Lung (tissue), 12 donors: ENCODE data around the gene CAPRIN2. TPM values are rescaled to one million over a fixed set of nuclear protein-coding genes. Genes with fewer than 3 reads are reported as not detected.
A peak's percentile ranks its signal among the peaks of the same experiment; 100 is the strongest.

Source experiments
- ATAC-seq: fragments of 200-7000 bp; cut with Tn5 transposase; one replicate; pipeline ENCODE4 v1.9.1; 2020; ENCODE audit warnings: moderate number of reproducible peaks; ENCODE audit not compliant: insufficient read depth, low FRiP score
- DNase-seq, 3 donors: peaks; one replicate each; pipeline ENCODE4 v3.0.0-alpha.2; 2013 to 2017
- H3K27ac ChIP-seq, 2 donors: one replicate each; pipeline ENCODE4 v1.5.1; 2013; ENCODE audit warnings: mild to moderate bottlenecking in 2 of 2, moderate library complexity in 2 of 2, control low read depth in 1 of 2, inconsistent platforms in 1 of 2, low read depth in 1 of 2, low read length in 1 of 2
- H3K27me3 ChIP-seq, 3 donors: one replicate each; pipeline ENCODE4 v1.5.1; 2013; ENCODE audit warnings: low read length in 2 of 3; ENCODE audit not compliant: control insufficient read depth in 3 of 3, insufficient read depth in 3 of 3
- H3K36me3 ChIP-seq, 4 donors: one replicate each; pipeline ENCODE4 v1.5.1; 2013; ENCODE audit warnings: low read length in 4 of 4, mild to moderate bottlenecking in 1 of 4, moderate library complexity in 1 of 4; ENCODE audit not compliant: control insufficient read depth in 4 of 4, insufficient read depth in 4 of 4
- H3K4me1 ChIP-seq, 5 donors: one replicate each; pipeline ENCODE4 v1.5.1; 2013; ENCODE audit warnings: low read length in 5 of 5, mild to moderate bottlenecking in 2 of 5, moderate library complexity in 1 of 5; ENCODE audit not compliant: control insufficient read depth in 5 of 5, insufficient read depth in 5 of 5
- H3K4me3 ChIP-seq: one replicate; pipeline ENCODE4 v1.5.1; 2013; ENCODE audit warnings: mild to moderate bottlenecking, control low read depth, moderate library complexity
- H3K9ac ChIP-seq, 2 donors: one replicate each; pipeline ENCODE4 v1.5.1; 2013; ENCODE audit warnings: low read length in 2 of 2, control low read depth in 1 of 2; ENCODE audit not compliant: insufficient read depth in 1 of 2
- H3K9me3 ChIP-seq, 4 donors: one replicate each; pipeline ENCODE4 v1.5.1; 2013; ENCODE audit warnings: low read length in 3 of 4, mild to moderate bottlenecking in 1 of 4, moderate library complexity in 1 of 4; ENCODE audit not compliant: control insufficient read depth in 4 of 4, insufficient read depth in 3 of 4
- WGBS, 2 donors: extraction: QIAGEN DNeasy Blood & Tissue Kit; methylation state at CpG; one replicate each; pipeline ENCODE4 v1.1.7; 2013; 5-methylcytosine and 5-hydroxymethylcytosine counted together
- polyA plus RNA-seq, 2 donors: library from polyadenylated mRNA; stranded (reverse); fragments of 200-250 nt; gene quantifications; one replicate each; pipeline ENCODE4 v1.2.1, GENCODE V29; 2013
- total RNA-seq, 2 donors: library from RNA; depleted of rRNA in 1 of 2; stranded (reverse); fragments of >200 nt in 1 of 2; gene quantifications; one replicate each; pipeline ENCODE4 v1.2.1, GENCODE V29; 2014 to 2021
- TF ChIP-seq, protein P1 (sequence below): IDR thresholded peaks from 2 replicates; pipeline ENCODE4 v1.5.1; 2012; ENCODE audit warnings: mild to moderate bottlenecking; ENCODE audit errors: control extremely low read depth, extremely low read depth
- donor health status: control.
- donor health status: control.
- donor health status: Bipolar disorder and iron deficiency.
- donor health status: healthy.
- donor health status: DM: yes; HTN: yes; CAD: no.

The CAPRIN2 gene
- total and polyA plus RNA-seq, 4 donors = 8.2 to 43.5 (median 16.9) TPM

DNA sequence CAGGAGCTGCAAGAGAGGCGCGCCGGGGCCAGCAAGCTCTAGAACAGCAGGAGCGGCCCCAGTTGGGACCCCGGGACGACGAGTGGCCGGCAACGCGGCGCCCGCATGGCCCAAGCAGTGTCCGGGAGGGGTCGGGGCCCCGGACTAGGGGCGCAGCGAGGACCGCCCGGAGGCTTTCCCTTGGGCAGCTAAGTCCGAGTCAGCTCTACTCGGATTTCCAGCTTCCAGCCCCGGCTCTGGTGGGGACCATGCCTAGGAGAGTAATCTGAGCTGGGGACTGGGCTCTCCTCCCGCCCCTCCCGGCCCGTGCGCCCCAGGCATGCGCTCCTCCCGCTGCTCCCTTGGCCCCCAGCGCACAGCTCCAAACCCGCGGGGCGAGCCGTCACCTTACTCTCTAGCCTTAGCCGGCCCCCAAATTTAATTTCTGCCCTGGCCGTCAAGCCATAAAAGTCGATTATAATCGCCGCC, 41.6 kb upstream of the CAPRIN2 start:
- Histone ChIP-seq H3K4me1 (peaks cover 0 to 8% (median 0%) of the 10 kb centered on the region in 5 donors), H3K36me3 (no peaks in the 10 kb centered on the region), H3K27me3 (peaks cover 0 to 10% (median 3%) of the 10 kb centered on the region in 3 donors), H3K9me3 (no peaks in the 10 kb centered on the region), H3K9ac (no peak overlapping the region), H3K27ac (peak overlapping the region in 1 of 2 donors; percentile 36), H3K4me3 (peak overlapping the region; percentile 30)
- DNase-seq = peak in 2 of 3 donors; percentile 47 to 69
- WGBS, 2 donors = 1% methylated on average over 33 to 38 of the region's 38 CpGs
- TF ChIP-seq, protein P1, sequence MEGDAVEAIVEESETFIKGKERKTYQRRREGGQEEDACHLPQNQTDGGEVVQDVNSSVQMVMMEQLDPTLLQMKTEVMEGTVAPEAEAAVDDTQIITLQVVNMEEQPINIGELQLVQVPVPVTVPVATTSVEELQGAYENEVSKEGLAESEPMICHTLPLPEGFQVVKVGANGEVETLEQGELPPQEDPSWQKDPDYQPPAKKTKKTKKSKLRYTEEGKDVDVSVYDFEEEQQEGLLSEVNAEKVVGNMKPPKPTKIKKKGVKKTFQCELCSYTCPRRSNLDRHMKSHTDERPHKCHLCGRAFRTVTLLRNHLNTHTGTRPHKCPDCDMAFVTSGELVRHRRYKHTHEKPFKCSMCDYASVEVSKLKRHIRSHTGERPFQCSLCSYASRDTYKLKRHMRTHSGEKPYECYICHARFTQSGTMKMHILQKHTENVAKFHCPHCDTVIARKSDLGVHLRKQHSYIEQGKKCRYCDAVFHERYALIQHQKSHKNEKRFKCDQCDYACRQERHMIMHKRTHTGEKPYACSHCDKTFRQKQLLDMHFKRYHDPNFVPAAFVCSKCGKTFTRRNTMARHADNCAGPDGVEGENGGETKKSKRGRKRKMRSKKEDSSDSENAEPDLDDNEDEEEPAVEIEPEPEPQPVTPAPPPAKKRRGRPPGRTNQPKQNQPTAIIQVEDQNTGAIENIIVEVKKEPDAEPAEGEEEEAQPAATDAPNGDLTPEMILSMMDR = no peak
- ATAC-seq = peak; percentile 25

DNA sequence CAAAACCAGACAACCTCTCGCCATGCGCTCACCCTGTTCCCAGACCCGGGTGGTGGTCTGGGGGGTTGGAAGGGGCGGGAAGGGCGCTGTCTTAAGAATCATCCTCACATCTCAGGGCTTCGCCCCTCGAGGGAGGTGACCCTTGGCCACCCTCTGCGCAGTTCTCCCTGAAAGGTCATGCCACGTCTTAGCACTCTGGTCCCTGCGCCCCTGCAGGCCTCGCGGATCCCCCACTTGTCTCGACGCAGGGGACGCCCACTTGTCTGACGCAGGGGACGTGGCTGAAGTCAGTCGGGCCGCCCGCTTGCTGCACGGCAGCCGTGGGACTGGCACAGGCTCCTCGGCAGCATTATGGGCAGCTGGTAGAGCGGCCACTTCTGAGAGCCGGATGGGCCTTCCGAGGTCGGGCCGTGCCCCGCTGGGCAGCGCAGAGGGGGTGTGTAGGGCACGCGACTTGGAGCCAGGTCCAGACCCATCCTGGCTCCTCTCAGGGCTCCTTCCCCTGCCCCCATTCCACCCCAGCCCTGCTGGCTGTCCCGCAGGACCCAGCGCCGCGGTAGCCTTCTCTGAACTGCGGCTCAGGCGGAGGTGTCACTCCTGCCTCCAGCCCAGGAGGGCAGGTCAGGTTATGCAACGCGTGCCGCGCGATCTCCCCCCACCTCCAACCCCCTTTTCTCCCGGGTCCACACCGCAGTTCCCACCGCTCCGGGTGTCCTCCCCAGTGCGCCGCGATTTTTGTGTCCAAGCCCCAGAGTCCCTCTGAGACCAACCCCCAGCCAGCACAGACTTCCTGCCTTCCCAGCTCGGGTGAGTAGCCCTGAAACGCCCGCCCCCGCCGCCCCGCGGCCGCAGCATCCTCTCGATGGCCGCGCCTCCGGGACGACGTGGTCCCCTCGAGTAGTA, 40.9 kb upstream of the CAPRIN2 start:
- ATAC-seq (peak; percentile 71), DNase-seq (peak; percentile 61 to 81 (median 78))
- H3K9ac ChIP-seq = peak overlapping the region in 1 of 2 donors; percentile 61
- H3K9me3 ChIP-seq = no peaks in the 10 kb centered on the region
- H3K27me3 ChIP-seq = peaks cover 0 to 10% (median 3%) of the 10 kb centered on the region in 3 donors
- peak overlapping the region; percentile 30 for H3K4me3 ChIP-seq
- WGBS, 2 donors = 4 to 7% methylated on average over 58 to 65 of the region's 65 CpGs
- H3K4me1 ChIP-seq = peaks cover 0 to 8% (median 0%) of the 10 kb centered on the region in 5 donors
- H3K27ac ChIP-seq = peak overlapping the region in 1 of 2 donors; percentile 61
- TF ChIP-seq, protein P1 = no peak
- no peaks in the 10 kb centered on the region for H3K36me3 ChIP-seq

DNA sequence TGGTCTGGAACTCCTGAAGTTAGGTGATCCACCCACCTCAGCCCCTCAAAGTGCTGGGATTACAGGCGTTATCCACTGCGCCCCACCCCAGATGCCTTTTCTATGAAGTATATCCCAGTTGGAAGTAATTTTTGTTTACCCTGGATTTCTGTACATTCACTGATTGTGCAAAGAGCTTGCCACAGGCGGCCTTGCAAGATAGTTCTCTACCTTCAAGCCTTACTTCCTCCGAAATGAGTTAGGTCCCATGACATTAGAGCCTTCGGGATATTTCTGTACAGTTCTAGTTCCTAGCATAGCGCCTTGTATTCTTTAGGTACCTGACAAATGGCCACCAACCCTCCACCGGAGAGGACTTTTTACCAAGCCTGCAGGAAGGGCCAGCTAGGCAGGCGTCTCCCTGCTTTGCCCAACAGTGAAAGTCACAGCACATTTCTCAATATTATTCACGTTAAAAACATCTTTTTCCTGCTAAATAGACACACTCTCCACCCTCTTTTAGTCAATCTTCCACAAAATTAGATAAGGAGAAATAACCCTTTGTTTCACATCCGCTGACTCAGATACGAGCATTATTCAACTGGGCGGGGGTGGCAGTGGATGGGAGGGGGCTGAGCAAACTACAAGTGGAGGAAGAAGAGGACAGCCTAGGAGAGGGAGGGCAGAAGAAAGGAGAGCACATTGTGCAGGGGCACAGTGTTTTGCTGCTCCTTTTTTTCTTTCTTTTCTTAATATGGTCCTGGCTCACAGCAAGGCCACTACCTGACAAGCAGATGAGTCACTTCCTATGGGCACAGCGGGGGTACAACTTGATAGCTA, 40.0 kb upstream of the CAPRIN2 start:
- DNase-seq (no peak), ATAC-seq (peak; percentile 42)
- Histone ChIP-seq H3K4me1 (peaks cover 0 to 8% (median 0%) of the 10 kb centered on the region in 5 donors), H3K9me3 (no peaks in the 10 kb centered on the region), H3K9ac (no peak overlapping the region), H3K4me3 (no peak overlapping the region), H3K36me3 (no peaks in the 10 kb centered on the region), H3K27ac (no peak overlapping the region), H3K27me3 (peaks cover 0 to 10% (median 3%) of the 10 kb centered on the region in 3 donors)
- TF ChIP-seq, protein P1 = no peak
- 75 to 76% methylated on average over 13 of the region's 13 CpGs for WGBS, 2 donors
